Activated T-helper 1 cell treated with anti-CD3 and anti-CD28 coated beads, Interleukin-12 subunit alpha, Interleukin-12 subunit beta, Interleukin-2, Interleukin-4 antibody, amounts not matched to agents 30 ng/mL and 10 ng/mL and 1 ng/mL, durations not matched to agents 14 hours and 24 hours and 36 hours (primary cell): ENCODE data around the gene FLRT2. TPM values are rescaled to one million over a fixed set of nuclear protein-coding genes. Genes with fewer than 3 reads are reported as not detected.

Experiments
- DNase-seq: peaks from one replicate; pipeline ENCODE4 v3.0.0; 2021; ENCODE audit warnings: low spot score
- H3K27ac Mint-ChIP-seq: one replicate; pipeline ENCODE4 v1.8.0; 2021; ENCODE audit warnings: mild to moderate bottlenecking, mixed read lengths
- H3K27me3 Mint-ChIP-seq: one replicate; pipeline ENCODE4 v1.8.0; 2022; ENCODE audit warnings: mild to moderate bottlenecking, moderate library complexity, mixed read lengths; ENCODE audit not compliant: insufficient read depth
- H3K36me3 Mint-ChIP-seq: one replicate; pipeline ENCODE4 v1.8.0; 2021; ENCODE audit warnings: low read depth, mixed read lengths
- H3K4me1 Mint-ChIP-seq: one replicate; pipeline ENCODE4 v1.8.0; 2021; ENCODE audit warnings: low read depth, mixed read lengths
- H3K4me3 Mint-ChIP-seq: one replicate; pipeline ENCODE4 v1.8.0; 2021; ENCODE audit warnings: mild to moderate bottlenecking, moderate library complexity, mixed read lengths
- H3K9me3 Mint-ChIP-seq: one replicate; pipeline ENCODE4 v1.8.0; 2021; ENCODE audit warnings: mixed read lengths
- intact Hi-C: fragments of 100-400 bp; cut with micrococcal nuclease; formaldehyde crosslinking; loops from one replicate; pipeline ENCODE4 v1.15.1; 2024
- total RNA-seq: library from RNA; stranded (reverse); gene quantifications from 2 replicates; pipeline ENCODE4 v1.2.3, GENCODE V29; 2022

Gene FLRT2
- total RNA-seq, 1 donor from 2014 or later = not detected

- DNase-seq = no peak
- intact Hi-C loops = no loop called here
- H3K4me3 Mint-ChIP-seq = no peak overlapping the region
- no peaks in the 10 kb centered on the region for H3K27me3 Mint-ChIP-seq
- no peaks in the 10 kb centered on the region for H3K4me1 Mint-ChIP-seq
- no peak overlapping the region for H3K27ac Mint-ChIP-seq
- H3K36me3 Mint-ChIP-seq = no peaks in the 10 kb centered on the region
- H3K9me3 Mint-ChIP-seq = no peaks in the 10 kb centered on the region
Observed at GRCh38 chr14:85519661-85520305, 10.2 kb upstream of the FLRT2 start.

GRCh38 chr14:85520581-85520980 is 9.4 kb upstream of the FLRT2 start:
- Mint-ChIP-seq H3K27me3 (no peaks in the 10 kb centered on the region), H3K4me3 (no peak overlapping the region), H3K9me3 (no peaks in the 10 kb centered on the region), H3K27ac (no peak overlapping the region), H3K36me3 (no peaks in the 10 kb centered on the region), H3K4me1 (no peaks in the 10 kb centered on the region)
- no peak for DNase-seq
- intact Hi-C loops = no loop called here

- H3K4me3 Mint-ChIP-seq = no peak overlapping the region
- intact Hi-C loops = no loop called here
- H3K4me1 Mint-ChIP-seq = no peaks in the 10 kb centered on the region
- DNase-seq = no peak
- H3K9me3 Mint-ChIP-seq = no peaks in the 10 kb centered on the region
- H3K27ac Mint-ChIP-seq = no peak overlapping the region
- H3K36me3 Mint-ChIP-seq = no peaks in the 10 kb centered on the region
- peaks cover 7% of the 10 kb centered on the region for H3K27me3 Mint-ChIP-seq
Observed at GRCh38 chr14:85523624-85524023, 6.3 kb upstream of the FLRT2 start.

GRCh38 chr14:85527006-85527405 is 2.9 kb upstream of the FLRT2 start:
- Mint-ChIP-seq H3K27me3 (peaks cover 38% of the 10 kb centered on the region), H3K27ac (no peak overlapping the region), H3K9me3 (no peaks in the 10 kb centered on the region), H3K4me3 (no peak overlapping the region), H3K36me3 (no peaks in the 10 kb centered on the region), H3K4me1 (peaks cover 5% of the 10 kb centered on the region)
- intact Hi-C loops = no loop called here
- no peak for DNase-seq

- intact Hi-C loops = no loop called here
- Mint-ChIP-seq H3K27me3 (peaks cover 43% of the 10 kb centered on the region), H3K4me3 (no peak overlapping the region), H3K4me1 (peaks cover 10% of the 10 kb centered on the region), H3K9me3 (no peaks in the 10 kb centered on the region), H3K36me3 (no peaks in the 10 kb centered on the region), H3K27ac (no peak overlapping the region)
- no peak for DNase-seq
Observed at GRCh38 chr14:85527445-85528035, 2.4 kb upstream of the FLRT2 start.

GRCh38 chr14:85528080-85528896 is 1.7 kb upstream of the FLRT2 start:
- H3K36me3 Mint-ChIP-seq = no peaks in the 10 kb centered on the region
- H3K4me1 Mint-ChIP-seq = peaks cover 10% of the 10 kb centered on the region
- H3K27me3 Mint-ChIP-seq = peaks cover 48% of the 10 kb centered on the region
- intact Hi-C loops = no loop called here
- DNase-seq = no peak
- H3K27ac Mint-ChIP-seq = no peak overlapping the region
- no peaks in the 10 kb centered on the region for H3K9me3 Mint-ChIP-seq
- no peak overlapping the region for H3K4me3 Mint-ChIP-seq

- H3K9me3 Mint-ChIP-seq = no peaks in the 10 kb centered on the region
- DNase-seq = no peak
- H3K4me1 Mint-ChIP-seq = peaks cover 10% of the 10 kb centered on the region
- peaks cover 51% of the 10 kb centered on the region for H3K27me3 Mint-ChIP-seq
- intact Hi-C loops = no loop called here
- H3K36me3 Mint-ChIP-seq = no peaks in the 10 kb centered on the region
- no peak overlapping the region for H3K4me3 Mint-ChIP-seq
- no peak overlapping the region for H3K27ac Mint-ChIP-seq
Observed at GRCh38 chr14:85528897-85529631, 880 bp upstream of the FLRT2 start.

- no peak for DNase-seq
- Mint-ChIP-seq H3K9me3 (no peaks in the 10 kb centered on the region), H3K27ac (no peak overlapping the region), H3K4me1 (peaks cover 10% of the 10 kb centered on the region), H3K4me3 (no peak overlapping the region), H3K36me3 (no peaks in the 10 kb centered on the region), H3K27me3 (peaks cover 64% of the 10 kb centered on the region)
- intact Hi-C loops = no loop called here
Observed at GRCh38 chr14:85530626-85531025, 682 bp downstream of the FLRT2 start.

GRCh38 chr14:85531141-85531586 is 1.2 kb downstream of the FLRT2 start:
- intact Hi-C loops = no loop called here

GRCh38 chr14:85531587-85532373 is 1.8 kb downstream of the FLRT2 start:
- peak overlapping the region; percentile 10 for H3K4me3 Mint-ChIP-seq
- DNase-seq = no peak

More at GRCh38 chr14:85531141-85531586, 1.2 kb downstream of the FLRT2 start:
- Mint-ChIP-seq H3K4me3 (no peak overlapping the region), H3K9me3 (no peaks in the 10 kb centered on the region), H3K4me1 (peaks cover 10% of the 10 kb centered on the region), H3K27ac (no peak overlapping the region), H3K27me3 (peaks cover 65% of the 10 kb centered on the region), H3K36me3 (no peaks in the 10 kb centered on the region)
- no peak for DNase-seq

GRCh38 chr14:85532374-85533022 is 2.6 kb downstream of the FLRT2 start:
- Mint-ChIP-seq H3K4me3 (peak overlapping the region; percentile 10), H3K27me3 (peaks cover 68% of the 10 kb centered on the region), H3K36me3 (no peaks in the 10 kb centered on the region), H3K4me1 (peaks cover 10% of the 10 kb centered on the region), H3K27ac (peak overlapping the region; percentile 51), H3K9me3 (no peaks in the 10 kb centered on the region)
- DNase-seq = no peak
- intact Hi-C loops = no loop called here

More at GRCh38 chr14:85531587-85532373, 1.8 kb downstream of the FLRT2 start:
- Mint-ChIP-seq H3K27me3 (peaks cover 68% of the 10 kb centered on the region), H3K9me3 (no peaks in the 10 kb centered on the region), H3K27ac (peak overlapping the region; percentile 51), H3K36me3 (no peaks in the 10 kb centered on the region), H3K4me1 (peaks cover 10% of the 10 kb centered on the region)
- intact Hi-C loops = no loop called here
